Kidney (tissue), 14 donors: Measurements from ENCODE around the gene UGT1A4. TPM values are rescaled to one million over a fixed set of nuclear protein-coding genes. Genes with fewer than 3 reads are reported as not detected.

Experiments
- DNase-seq, 5 donors: peaks; one replicate each; pipeline ENCODE4 v3.0.0-alpha.2; 2013 to 2020
- FAIRE-seq: peaks from 2 replicates; lab custom pipeline; 2012; peaks lifted over from hg19 to GRCh38; lab: Jason Lieb, UNC
- H3K27ac ChIP-seq, 2 donors: one replicate each; pipeline ENCODE4 v1.7.0; 2013; ENCODE audit warnings: low read depth in 2 of 2, low read length in 2 of 2, inconsistent platforms in 1 of 2
- H3K27me3 ChIP-seq: one replicate; pipeline ENCODE4 v1.7.1; 2013; ENCODE audit warnings: low read length, inconsistent platforms; ENCODE audit not compliant: control insufficient read depth, insufficient read depth
- H3K36me3 ChIP-seq, 3 donors: one replicate each; pipeline versions ENCODE4 v1.7.0 to v1.7.1; 2013; ENCODE audit warnings: low read length in 3 of 3, control low read depth in 1 of 3, inconsistent platforms in 1 of 3; ENCODE audit not compliant: insufficient read depth in 3 of 3, control insufficient read depth in 2 of 3
- H3K4me1 ChIP-seq, 3 donors: one replicate each; pipeline versions ENCODE4 v1.7.0 to v1.7.1; 2013; ENCODE audit warnings: low read length in 3 of 3, inconsistent platforms in 1 of 3, low read depth in 1 of 3; ENCODE audit not compliant: control insufficient read depth in 2 of 3, insufficient read depth in 2 of 3
- H3K4me3 ChIP-seq, 3 donors: one replicate each; pipeline versions ENCODE4 v1.7.0 to v1.8.1; 2013; ENCODE audit warnings: low read length in 3 of 3, control low read depth in 1 of 3, inconsistent platforms in 1 of 3
- H3K9ac ChIP-seq, 3 donors: one replicate each; pipeline versions ENCODE4 v1.7.0 to v1.7.1; 2013; ENCODE audit warnings: low read length in 3 of 3, control low read depth in 1 of 3, inconsistent platforms in 1 of 3
- H3K9me3 ChIP-seq, 3 donors: one replicate each; pipeline versions ENCODE4 v1.7.0 to v1.7.1; 2013; ENCODE audit warnings: low read length in 3 of 3, control low read depth in 1 of 3, inconsistent platforms in 1 of 3; ENCODE audit not compliant: control insufficient read depth in 2 of 3, insufficient read depth in 1 of 3
- intact Hi-C: fragments of 100-400 bp; cut with DNase I; formaldehyde crosslinking; loops from one replicate; pipeline ENCODE4 v1.11.1; 2022
- polyA plus RNA-seq: library from polyadenylated mRNA; stranded (reverse); fragments of 350-450 nt; fragmentation: Illumina TruSeq; extraction: RNeasy Lipid Tissue Mini Kit (QIAGEN cat#74804); gene quantifications from one replicate; pipeline ENCODE4 v1.2.3, GENCODE V29; 2014; ENCODE audit warnings: low read depth, low replicate concordance; ENCODE audit not compliant: insufficient read depth
- total RNA-seq: library from RNA; stranded (reverse); fragmentation: NEBNext Ultra II Directional; extraction: Animal tissue kit (Norgen Biotek cat#: 25700); gene quantifications from one replicate; pipeline ENCODE4 v1.2.1, GENCODE V29; 2021
- TF ChIP-seq, protein P1 (sequence below): IDR thresholded peaks from 3 replicates; pipeline ENCODE4 v1.5.1; 2012; ENCODE audit warnings: mild to moderate bottlenecking, moderate library complexity, borderline replicate concordance; ENCODE audit not compliant: insufficient read depth; ENCODE audit errors: extremely low read depth
- donor health status: control.
- donor health status: control.
- donor health status: control.
- donor health status: control.
- donor health status: control.
- donor health status: DM: yes; HTN: yes; CAD: no.
- donor health status: Normal renal cell carcinoma (clear cell type).

Gene UGT1A4
- total and polyA plus RNA-seq, 2 donors from 2014 or later = 0.84 to 1.1 TPM

GRCh38 chr2:233758849-233759248, 40.3 kb downstream of the UGT1A4 start:
- TF ChIP-seq, protein P1, sequence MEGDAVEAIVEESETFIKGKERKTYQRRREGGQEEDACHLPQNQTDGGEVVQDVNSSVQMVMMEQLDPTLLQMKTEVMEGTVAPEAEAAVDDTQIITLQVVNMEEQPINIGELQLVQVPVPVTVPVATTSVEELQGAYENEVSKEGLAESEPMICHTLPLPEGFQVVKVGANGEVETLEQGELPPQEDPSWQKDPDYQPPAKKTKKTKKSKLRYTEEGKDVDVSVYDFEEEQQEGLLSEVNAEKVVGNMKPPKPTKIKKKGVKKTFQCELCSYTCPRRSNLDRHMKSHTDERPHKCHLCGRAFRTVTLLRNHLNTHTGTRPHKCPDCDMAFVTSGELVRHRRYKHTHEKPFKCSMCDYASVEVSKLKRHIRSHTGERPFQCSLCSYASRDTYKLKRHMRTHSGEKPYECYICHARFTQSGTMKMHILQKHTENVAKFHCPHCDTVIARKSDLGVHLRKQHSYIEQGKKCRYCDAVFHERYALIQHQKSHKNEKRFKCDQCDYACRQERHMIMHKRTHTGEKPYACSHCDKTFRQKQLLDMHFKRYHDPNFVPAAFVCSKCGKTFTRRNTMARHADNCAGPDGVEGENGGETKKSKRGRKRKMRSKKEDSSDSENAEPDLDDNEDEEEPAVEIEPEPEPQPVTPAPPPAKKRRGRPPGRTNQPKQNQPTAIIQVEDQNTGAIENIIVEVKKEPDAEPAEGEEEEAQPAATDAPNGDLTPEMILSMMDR = no peak
- intact Hi-C loops = no loop called here
- Histone ChIP-seq H3K36me3 (no peaks in the 10 kb centered on the region), H3K9me3 (no peaks in the 10 kb centered on the region), H3K4me3 (no peak overlapping the region), H3K27me3 (no peaks in the 10 kb centered on the region), H3K27ac (no peak overlapping the region), H3K9ac (no peak overlapping the region), H3K4me1 (peaks cover 0 to 2% (median 0%) of the 10 kb centered on the region in 3 donors)
- DNase-seq = no peak
- FAIRE-seq = no peak

GRCh38 chr2:233760043-233760442, 41.5 kb downstream of the UGT1A4 start, which contains the start of gene UGT1A1:
TSS of gene UGT1A1 (plus strand) at chr2:233760270. CDS start at chr2:233760288, 18 bp downstream.
- Histone ChIP-seq H3K4me3 (no peak within 1 kb of the TSS), H3K4me1 (peaks cover 0 to 2% (median 0%) of the 10 kb centered on the region in 3 donors), H3K27me3 (no peaks in the 10 kb centered on the region), H3K9ac (no peak within 1 kb of the TSS), H3K27ac (peak within 1 kb of the TSS in 1 of 2 donors; percentile 16), H3K36me3 (no peaks in the 10 kb centered on the region), H3K9me3 (no peaks in the 10 kb centered on the region)
- TF ChIP-seq, protein P1 = no peak
- FAIRE-seq (no peak), DNase-seq (no peak)
- intact Hi-C loops = no loop called here

- no peaks in the 10 kb centered on the region for H3K27me3 ChIP-seq
- DNase-seq (no peak), FAIRE-seq (no peak)
- intact Hi-C loops = no loop called here
- H3K36me3 ChIP-seq = no peaks in the 10 kb centered on the region
- H3K4me3 ChIP-seq = no peak overlapping the region
- H3K27ac ChIP-seq = peak overlapping the region in 1 of 2 donors; percentile 44
- H3K9ac ChIP-seq = no peak overlapping the region
- peaks cover 0 to 2% (median 0%) of the 10 kb centered on the region in 3 donors for H3K4me1 ChIP-seq
- H3K9me3 ChIP-seq = no peaks in the 10 kb centered on the region
- TF ChIP-seq, protein P1 = no peak
Observed at GRCh38 chr2:233761040-233761769, 42.7 kb downstream of the UGT1A4 start.
